NCI-H226 (cell line): ENCODE results near the gene MEOX2.

Experiments
- DNase-seq: peaks from one replicate; pipeline ENCODE4 v3.0.0-alpha.2; 2015

The MEOX2 gene

DNA sequence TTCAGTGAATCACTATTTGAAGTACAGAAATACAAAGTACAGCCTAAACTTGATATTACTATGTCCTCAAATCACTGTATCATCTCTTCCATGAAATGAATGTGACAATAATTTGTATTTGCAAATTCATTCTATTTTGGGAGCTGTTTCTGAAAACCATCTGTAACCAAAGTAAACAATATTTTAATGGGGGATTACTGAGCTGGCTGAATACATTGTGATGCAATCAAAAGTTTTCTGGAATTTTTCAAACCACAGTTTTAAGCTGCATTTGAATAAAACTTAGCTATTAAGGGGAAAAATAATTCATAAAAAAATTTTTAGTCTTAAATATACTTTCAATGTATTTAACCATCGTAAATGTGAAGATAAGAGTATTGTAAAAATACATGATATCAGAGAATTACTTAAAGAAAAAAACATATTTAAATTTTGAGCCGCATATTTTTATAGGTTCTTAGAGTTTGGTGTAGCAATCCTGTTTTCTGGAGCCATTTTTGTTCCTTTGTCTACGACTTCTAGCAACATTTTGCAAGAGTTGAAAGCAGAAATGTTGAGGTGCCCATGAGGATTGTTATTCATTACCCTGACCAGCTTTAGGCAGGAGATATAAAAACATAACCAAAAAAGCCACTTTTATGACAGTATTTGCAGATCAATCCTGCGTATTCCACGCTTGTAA lies 78.8 kb downstream of the MEOX2 start:
- DNase-seq, result no peak

DNA sequence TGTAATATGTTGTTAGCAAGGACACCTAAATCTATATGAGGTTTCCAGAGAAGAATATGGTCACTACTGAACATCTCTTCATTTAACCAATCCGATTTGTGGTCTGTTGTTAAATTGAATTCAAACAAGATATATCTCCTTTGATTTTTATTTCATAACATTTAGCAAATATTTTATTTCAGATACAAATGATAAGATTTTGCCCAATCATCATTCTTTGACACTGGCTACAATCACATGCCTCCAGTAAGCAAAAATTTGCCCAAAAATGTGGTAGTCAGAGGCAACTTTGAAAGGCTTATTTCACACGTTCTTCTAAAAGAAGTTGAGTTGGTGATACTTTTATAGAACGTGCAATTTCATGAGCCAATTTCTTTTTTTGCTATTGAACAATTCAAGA lies 79.9 kb downstream of the MEOX2 start:
- DNase-seq, result no peak

DNA sequence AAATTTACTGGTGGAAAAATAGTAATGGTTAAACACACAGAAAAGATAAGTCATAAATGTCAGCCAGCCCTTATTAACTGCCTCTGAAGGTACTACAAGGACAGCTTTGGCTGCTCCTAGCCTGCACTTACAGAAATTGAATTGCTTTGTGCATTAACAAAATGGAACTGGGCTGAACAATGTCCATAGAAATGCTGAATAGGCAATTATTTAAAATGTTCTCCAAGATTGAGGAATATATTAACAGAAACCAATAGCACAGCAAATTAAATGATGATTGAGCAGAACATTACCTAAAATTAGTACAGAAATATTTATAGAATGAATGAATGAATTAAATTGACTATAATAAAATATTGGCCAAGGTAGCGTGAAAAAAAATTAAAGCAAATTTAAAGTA lies 82.3 kb downstream of the MEOX2 start:
- DNase-seq, result no peak

DNA sequence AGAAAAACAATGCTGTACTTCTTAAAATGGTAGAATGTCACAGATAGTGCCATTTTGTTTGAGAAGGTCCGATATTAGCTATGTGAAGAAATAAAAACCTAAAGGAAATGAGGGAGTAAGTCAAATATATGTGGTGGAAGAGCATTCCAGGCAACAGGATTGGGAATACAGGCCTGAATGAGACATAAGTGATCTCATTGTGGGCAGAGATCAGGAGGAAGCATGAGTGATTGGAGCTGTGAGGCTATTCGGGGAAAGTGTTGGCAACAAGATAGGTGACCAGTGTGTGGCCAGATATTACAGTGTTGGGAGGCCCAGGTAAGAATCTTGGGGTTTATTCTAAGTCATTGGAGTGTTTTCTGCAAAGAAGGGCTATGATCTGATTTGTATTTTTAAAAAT lies 83.4 kb downstream of the MEOX2 start:
- peak; percentile 87 for DNase-seq

DNA sequence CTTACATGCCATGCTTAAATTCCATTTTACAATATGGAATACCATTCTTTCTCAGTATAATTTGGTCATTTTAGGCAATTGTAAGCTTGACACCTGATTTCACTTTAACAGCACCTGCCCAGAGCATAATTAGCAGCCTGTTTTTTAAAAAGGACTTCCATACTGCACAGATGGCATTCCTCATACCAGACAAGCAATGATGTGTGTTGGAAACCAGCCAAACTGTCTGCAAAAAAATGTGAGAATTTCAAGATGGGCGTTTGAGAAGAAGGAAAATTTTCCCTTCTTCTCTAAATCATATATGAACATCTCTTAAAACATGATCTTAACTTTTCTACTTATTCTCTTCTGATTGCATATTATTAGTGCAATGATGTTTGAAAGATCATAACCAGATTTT lies 84.2 kb downstream of the MEOX2 start:
- DNase-seq, result peak; percentile 67

DNA sequence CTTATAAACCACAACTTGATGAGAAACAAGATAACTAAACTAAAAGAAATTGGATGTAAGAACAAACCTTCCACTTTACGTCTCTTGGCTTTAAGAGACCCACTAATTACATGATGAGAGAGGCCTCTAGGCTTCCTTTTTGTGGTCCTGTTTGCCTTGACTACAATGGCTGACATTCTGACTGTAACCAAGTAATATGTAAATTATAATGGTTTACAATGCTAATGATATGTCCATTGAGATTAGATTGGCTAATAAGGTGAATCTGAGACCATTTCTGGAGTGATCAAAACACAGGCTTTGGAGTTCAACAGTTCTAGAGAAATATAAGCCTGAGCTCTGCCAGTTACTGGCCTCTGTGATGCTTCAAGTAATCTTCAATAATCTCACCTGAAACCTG lies 85.3 kb downstream of the MEOX2 start:
- DNase-seq, result no peak

DNA sequence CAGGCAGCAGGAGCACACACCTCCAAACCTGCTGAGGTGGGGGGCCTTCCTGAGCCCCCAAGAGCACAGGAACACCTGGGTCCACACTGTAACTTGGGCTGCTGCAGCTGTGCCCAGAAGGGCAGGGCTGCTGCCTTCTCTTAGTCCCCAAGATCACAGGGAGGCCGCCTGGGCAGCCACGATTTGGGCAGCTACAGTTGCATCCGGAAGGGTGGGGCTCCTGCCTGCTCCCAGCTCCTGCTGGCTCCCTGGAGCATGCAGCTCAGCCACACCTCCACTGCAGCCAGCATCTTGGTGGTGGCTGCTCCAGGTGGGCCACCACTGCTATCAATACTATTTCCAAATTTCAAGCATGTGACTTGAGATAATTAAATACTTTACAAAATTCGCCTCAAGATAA lies 86.2 kb downstream of the MEOX2 start:
- no peak for DNase-seq

DNA sequence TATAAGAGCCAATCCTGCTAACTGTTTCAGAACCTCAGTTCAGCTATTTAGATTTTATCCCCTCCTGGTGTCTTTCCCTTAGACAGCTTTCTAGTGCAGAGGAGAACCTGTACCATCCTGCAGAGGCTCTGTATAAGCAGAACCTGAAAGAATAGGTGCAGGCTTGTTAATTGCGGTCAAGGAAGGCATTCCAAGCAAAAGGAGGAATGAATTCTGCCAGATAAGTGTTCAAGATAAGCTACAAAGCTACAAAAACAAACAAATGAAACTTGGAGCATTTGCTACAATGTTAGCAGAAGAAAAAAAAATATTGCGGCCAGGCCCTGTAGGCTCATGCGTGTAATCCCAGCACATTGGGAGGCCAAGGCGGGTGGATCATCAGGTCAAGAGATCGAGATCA lies 92.0 kb downstream of the MEOX2 start:
- DNase-seq, result peak; percentile 53

DNA sequence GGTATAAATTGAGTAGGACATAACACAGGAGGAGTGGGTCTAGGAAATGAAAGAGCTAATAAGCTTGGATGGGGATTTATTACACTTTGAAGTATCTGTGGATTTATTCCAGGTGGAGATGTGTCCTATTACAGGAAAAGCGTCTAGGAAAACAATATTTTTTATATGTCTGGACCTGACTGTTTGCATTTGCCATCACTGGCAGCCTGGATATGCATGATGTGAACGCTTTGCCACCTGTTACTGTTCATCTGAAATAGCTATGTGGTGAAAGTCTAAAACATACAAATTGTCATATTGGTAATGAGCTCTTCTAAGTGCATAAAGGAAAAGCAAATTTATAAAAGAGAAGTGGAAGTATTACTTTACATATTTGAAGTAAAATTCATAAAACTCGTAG lies 93.1 kb downstream of the MEOX2 start:
- no peak for DNase-seq

DNA sequence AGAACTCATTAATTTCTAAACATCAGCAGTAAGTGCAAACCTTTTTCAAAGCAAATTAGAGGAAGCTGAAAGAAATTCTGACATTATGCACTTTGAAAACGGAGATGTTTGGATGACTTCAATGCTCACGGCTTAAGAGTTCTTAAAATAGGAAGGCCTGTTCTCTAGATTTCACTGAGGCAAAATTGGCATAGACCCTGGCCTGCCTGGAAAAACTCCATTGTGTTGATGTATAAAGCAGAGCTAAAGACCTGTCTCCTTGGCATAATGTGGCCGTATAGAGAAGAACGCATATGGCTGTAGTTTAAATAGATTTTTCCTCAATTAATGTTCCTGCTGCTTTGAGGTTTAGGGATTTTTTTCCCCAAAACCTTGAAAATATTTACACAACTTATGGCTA lies 100.2 kb downstream of the MEOX2 start:
- DNase-seq, result no peak

DNA sequence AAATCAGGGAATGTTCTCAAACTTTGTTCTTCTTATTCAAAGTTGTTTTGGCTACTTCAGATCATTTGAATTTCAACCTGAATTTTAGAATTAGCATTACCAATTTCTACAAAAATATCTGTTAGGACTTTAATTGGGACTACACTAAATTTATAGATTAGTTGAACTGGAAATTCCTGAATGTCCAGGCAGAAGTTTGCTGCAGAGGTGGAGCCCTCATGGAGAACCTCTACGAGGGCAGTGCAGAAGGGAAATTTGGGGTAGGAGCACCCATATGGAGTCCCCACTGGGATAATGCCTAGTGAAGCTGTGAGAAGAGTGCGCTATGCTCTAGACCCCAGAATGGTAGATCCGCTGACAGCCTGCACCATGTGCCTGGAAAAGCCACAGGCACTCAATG lies 101.9 kb downstream of the MEOX2 start:
- no peak for DNase-seq

DNA sequence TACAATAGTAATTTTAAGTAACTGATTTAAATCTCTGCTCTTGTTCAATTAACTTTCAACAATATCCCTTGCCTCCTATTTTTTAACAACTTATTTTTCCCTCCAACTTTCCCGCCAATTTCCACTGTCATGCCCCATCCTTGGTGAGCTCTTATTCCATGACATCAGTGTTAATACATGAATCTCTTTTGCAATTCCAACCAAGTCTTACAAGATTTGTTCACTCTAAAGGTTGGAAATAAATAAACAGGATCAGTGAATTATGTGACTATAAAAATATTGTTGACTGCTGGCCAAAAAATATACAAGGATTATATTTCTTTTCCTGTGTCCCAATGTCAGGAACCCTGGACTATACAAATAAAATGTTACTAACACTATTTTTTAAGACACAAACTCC lies 103.7 kb downstream of the MEOX2 start:
- peak; percentile 22 for DNase-seq

DNA sequence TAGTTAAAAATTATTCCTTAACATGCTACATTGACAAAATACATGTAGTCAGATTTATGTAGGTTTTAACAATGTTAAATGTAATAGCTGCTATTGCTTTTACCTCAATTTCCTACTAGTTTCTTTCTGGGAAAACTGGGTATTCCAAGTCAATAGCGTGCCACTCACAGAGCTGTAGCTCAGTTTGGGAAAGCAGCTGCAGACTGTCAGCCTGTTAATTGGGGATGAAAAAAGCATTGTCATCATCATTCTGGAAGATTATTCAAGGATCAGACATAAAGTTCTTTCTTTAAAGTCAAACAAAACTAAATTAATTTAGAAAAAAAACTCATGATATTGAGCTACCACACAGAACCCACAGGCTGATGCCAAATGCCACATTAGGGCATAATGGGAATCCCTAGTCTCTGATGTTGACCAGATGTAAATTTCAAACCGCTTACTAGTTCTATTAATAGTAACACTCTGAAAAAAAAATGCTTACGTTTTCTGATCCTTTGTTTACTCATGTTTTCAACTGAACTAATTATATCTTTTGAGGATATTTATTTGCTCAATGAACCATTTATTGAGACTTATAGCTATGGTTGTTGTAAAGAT lies 105.0 kb downstream of the MEOX2 start:
- no peak for DNase-seq

DNA sequence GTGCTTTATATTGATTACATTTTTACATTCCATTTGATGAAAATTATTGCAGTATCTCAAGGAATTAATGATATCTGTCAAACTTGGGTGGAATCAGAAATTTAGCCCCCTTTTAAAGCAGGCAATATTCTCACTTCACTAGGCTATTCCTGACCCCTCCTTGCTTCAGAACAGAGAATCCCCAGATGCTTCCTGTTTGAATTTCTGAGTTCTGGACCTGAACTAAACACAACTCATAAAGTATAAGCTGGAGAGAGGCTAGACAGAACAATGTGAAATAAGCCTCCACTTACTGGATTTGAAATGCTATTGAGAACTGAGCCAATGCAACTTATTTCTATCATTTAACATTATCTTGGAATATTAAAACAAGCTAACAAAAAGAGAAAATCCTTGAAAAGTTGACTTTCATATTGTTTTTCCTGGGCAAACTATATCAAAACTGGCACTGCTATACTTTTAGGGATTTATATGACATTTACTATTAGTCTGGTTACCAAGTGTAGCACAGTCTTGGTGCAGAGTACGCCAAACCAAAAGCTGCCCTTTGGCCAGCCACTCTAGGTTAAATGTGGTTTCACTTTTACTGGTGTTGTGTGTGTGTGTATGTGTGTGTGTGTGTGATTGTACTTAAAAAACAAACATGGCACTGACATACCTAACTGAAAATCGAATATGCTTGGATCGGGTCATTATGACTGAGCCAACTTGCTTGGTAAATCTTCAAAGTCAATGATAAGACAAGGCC lies 105.7 kb downstream of the MEOX2 start:
- DNase-seq, result no peak

DNA sequence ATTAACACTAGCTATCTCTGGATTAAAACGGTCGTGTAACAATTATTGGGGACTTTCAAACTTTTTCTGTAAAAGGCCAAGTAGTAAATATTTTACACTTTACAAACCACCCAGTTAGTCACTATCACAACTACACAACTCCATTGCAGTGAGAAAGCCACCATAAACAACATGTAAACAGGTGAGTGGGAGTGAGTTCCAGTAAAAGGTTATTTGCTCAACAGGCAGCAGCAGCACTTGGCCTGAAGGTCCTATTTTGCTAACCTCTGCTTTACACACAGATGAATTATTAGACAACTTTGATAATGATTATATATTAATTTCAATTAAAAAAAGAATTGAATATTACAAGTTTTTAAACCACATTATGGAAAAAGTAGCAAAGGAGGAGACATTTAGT lies 108.9 kb downstream of the MEOX2 start:
- DNase-seq, result no peak

DNA sequence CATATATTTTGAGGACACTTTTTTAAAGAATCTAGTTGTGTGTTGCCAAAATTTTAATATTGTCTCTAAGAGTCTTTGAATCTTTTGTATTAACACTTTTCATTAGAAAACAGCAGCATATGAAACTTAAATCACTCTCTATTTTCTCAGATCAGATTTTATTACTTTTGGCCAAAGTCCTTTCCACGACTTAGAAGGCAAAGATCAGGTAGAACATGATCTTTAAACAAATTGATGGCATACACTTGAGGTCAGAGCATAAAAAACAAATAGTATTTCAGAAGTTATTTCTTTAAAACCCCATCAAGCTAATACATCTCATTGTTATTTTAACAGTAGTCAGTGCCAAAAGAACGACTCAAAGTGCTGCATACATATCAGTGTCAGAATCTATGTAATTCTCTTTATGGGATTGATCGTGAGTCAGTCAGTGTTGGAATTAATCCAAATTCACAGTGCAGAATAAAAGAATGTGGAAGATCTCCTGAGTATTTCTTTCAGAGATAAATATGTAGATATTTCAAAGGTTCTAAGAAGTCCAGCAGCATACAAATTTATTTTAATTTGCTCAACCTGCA lies 115.1 kb downstream of the MEOX2 start:
- DNase-seq, result peak; percentile 67

DNA sequence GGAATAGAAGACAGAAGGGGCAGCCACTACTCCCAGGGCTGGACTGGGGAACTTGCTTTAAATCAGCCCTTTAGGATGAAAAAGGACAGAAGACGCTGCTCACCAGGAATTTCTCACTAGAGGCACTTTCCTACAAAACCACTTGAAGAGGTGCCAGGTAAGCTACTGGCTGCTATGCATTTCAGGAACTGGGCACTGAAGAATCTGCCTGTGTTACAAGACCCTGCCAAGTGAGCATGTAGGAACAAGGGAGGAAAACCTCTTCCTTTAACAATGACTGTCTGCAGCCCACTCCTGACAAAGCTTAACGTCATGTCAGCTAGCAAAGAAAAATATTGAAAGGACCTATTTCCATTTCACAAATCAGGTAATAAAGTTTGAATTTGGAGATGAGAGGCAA lies 118.8 kb downstream of the MEOX2 start:
- no peak for DNase-seq

DNA sequence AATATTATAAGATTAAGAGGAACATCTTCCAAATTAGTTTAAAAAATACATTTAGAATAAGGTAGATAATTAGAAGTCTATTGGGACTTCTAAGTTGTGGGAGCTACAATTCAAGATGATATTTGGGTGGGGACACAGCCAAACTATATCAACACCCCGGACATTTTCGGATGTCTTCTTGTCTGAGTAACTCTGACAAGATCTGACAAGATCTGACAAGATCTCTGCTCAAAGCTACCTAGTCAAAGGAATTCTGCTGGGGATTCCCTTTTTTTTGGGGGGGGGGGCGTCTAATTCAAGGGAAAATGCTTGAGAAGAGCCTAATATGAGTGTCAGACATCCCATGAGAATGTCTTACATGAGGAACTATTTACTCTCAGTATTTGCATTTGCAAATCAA lies 119.4 kb downstream of the MEOX2 start:
- no peak for DNase-seq

DNA sequence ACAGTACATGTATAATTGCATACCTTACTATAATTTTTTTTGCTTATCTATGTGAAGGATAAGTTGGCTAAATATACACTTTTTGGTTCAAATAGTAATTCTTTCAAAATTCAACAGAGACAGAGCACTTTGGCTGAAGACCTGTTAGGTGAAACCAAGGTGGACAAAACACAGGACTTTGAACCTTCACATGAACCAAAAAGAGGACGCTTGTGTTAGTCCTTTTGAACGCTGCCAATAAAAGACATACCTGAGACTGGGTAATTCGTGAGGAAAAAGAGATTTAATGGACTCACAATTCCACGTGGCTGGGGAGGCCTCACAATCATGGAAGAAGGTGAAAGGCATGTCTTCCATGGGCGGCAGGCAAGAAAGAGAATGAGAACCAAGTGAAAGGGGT lies 120.0 kb downstream of the MEOX2 start:
- DNase-seq, result no peak

DNA sequence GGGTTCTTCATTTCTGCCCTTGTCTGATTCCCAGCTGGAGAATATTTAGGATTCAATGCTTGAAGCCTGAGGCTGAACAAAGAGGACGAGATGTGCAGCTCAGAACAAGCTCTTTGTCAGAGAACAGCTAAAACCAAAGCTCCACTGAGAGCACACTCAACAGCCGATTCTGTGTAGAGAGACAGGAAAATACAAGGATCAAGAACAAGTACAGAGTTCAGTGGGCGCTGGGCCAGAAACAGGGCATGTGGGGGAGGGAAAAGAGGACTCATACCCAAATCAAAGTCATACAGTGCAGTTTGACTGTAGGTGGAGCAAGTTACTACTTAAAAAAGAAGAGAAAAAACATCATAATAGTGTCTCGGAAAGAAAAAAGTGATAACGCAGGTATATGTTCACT lies 124.6 kb downstream of the MEOX2 start, which contains the start of gene AGMO:
Gene AGMO, minus strand, starts transcription at position 181 of the 400 bp plus-strand sequence.
- no peak for DNase-seq
